HCT116 (cell line): ENCODE results near the gene NSUN2. TPM values are rescaled to one million over a fixed set of nuclear protein-coding genes. Genes with fewer than 3 reads are reported as not detected.
"Not testable (repeated sequence)": the region's sequence is repeated elsewhere in the genome, so short reads cannot be mapped to it uniquely, and the experiment has no call there.

ENCODE experiments used
- ATAC-seq: fragments of 200-7000 bp; cut with Tn5 transposase; 2 replicates; pipeline ENCODE4 v1.9.1; 2020; ENCODE audit warnings: mild to moderate bottlenecking, moderate library complexity
- BruUV-seq: library from RNA; stranded (reverse); fragments of 400-500 nt; replicated peaks from 2 replicates; lab custom pipeline; 2021; lab: Mats Ljungman, UMichigan
- CTCF ChIA-PET: fragments of 300-600 bp; sonication (Branson Sonifier 250); formaldehyde crosslinking; loops from one replicate; lab custom pipeline; 2021; ENCODE audit warnings: antibody characterized with exemption; lab: Charles Lee
- POLR2A ChIA-PET: fragments of 300-600, 350-600 bp; sonication (Branson Sonifier 250); formaldehyde crosslinking; loops from one replicate; lab custom pipeline; 2021; ENCODE audit warnings: antibody characterized with exemption; lab: Charles Lee
- RAD21 ChIA-PET, 2 experiments: fragments of 300-600 bp; sonication (Branson Sonifier 250); formaldehyde crosslinking; loops; one replicate each; lab custom pipeline; 2023; ENCODE audit warnings: low total read pairs in 2 of 2; ENCODE audit not compliant: uncharacterized antibody in 2 of 2, unreplicated experiment in 2 of 2, low non-redundant PET in 1 of 2; lab: Charles Lee
- DNase-seq: peaks from one replicate; pipeline ENCODE4 v3.0.0-alpha.2; 2010; ENCODE audit warnings: low read depth, low spot score
- H2AFZ ChIP-seq: fragments of 200-600 bp; shearing (Covaris generic), sonication (generic); 2 replicates; pipeline ENCODE4 v1.6.1; 2017; ENCODE audit warnings: low read depth, mixed run types, mixed read lengths, antibody characterized with exemption, low read length; ENCODE audit not compliant: poor library complexity, severe bottlenecking
- H3K27ac ChIP-seq: 2 replicates; pipeline ENCODE4 v1.5.1; 2012; ENCODE audit warnings: low read depth, low read length
- H3K27me3 ChIP-seq: fragments of 200-600 bp; sonication (generic); 2 replicates; pipeline ENCODE4 v1.6.1; 2016; ENCODE audit warnings: mixed run types, low read length, mixed read lengths; ENCODE audit not compliant: insufficient read depth
- H3K36me3 ChIP-seq, 2 experiments: fragments of 200-500 bp in 1 of 2; fragments of 200-600 bp in 1 of 2; sonication (Bioruptor generic) in 1 of 2; sonication (generic) in 1 of 2; 2 replicates each; pipeline versions ENCODE4 v1.5.1 to v1.6.1; 2014 to 2016; ENCODE audit warnings: low read length in 2 of 2, inconsistent platforms in 1 of 2, mixed read lengths in 1 of 2, mixed run types in 1 of 2; ENCODE audit not compliant: insufficient read depth in 2 of 2, control insufficient read depth in 1 of 2
- H3K4me1 ChIP-seq, 2 experiments: fragments of 200-600 bp in 1 of 2; sonication (generic) in 1 of 2; 2 replicates each; pipeline versions ENCODE4 v1.5.1 to v1.6.1; 2012 to 2017; ENCODE audit warnings: low read length in 2 of 2, inconsistent platforms in 1 of 2, mild to moderate bottlenecking in 1 of 2, mixed read lengths in 1 of 2, mixed run types in 1 of 2, moderate library complexity in 1 of 2; ENCODE audit not compliant: insufficient read depth in 2 of 2, control insufficient read depth in 1 of 2
- H3K4me2 ChIP-seq: fragments of 200-600 bp; sonication (generic); 2 replicates; pipeline ENCODE4 v1.6.1; 2017; ENCODE audit warnings: mixed run types, low read length, mixed read lengths
- H3K4me3 ChIP-seq, 2 experiments: fragments of 200-600 bp in 1 of 2; sonication (generic) in 1 of 2; replicated peaks in 1 of 2; 2 replicates each; pipeline ENCODE4 v1.5.1; 2011 to 2016; ENCODE audit warnings: low read length in 2 of 2, control low read depth in 1 of 2, low read depth in 1 of 2, mild to moderate bottlenecking in 1 of 2, mixed read lengths in 1 of 2, mixed run types in 1 of 2
- H3K79me2 ChIP-seq: fragments of 200-600 bp; sonication (generic); 2 replicates; pipeline ENCODE4 v1.6.1; 2017; ENCODE audit warnings: mild to moderate bottlenecking, mixed run types, low read length, moderate library complexity, mixed read lengths; ENCODE audit not compliant: insufficient read depth
- H3K9ac ChIP-seq: fragments of 200-600 bp; sonication (generic); 2 replicates; pipeline ENCODE4 v1.6.1; 2016; ENCODE audit warnings: low read length, mixed read lengths
- H3K9me2 ChIP-seq: fragments of 200-600 bp; sonication (generic), shearing (Covaris generic); 2 replicates; pipeline ENCODE4 v1.6.1; 2017; ENCODE audit warnings: mixed run types, mild to moderate bottlenecking, moderate library complexity; ENCODE audit not compliant: insufficient read depth
- H3K9me3 ChIP-seq, 2 experiments: fragments of 200-500 bp in 1 of 2; fragments of 200-600 bp in 1 of 2; sonication (Bioruptor generic) in 1 of 2; sonication (generic) in 1 of 2; 2 replicates each; pipeline ENCODE4 v1.6.1; 2014 to 2017; ENCODE audit warnings: low read length in 2 of 2, mixed read lengths in 2 of 2, inconsistent platforms in 1 of 2, low read depth in 1 of 2, mild to moderate bottlenecking in 1 of 2, mixed run types in 1 of 2, moderate library complexity in 1 of 2; ENCODE audit not compliant: control insufficient read depth in 1 of 2, insufficient read depth in 1 of 2
- H4K20me1 ChIP-seq: fragments of 200-600 bp; sonication (generic), shearing (Covaris generic); 2 replicates; pipeline ENCODE4 v1.6.1; 2017; ENCODE audit warnings: mixed run types, mild to moderate bottlenecking, moderate library complexity; ENCODE audit not compliant: insufficient read depth
- CBX3 ChIP-seq: IDR thresholded peaks from 2 replicates; pipeline ENCODE4 v1.6.1; 2012; ENCODE audit warnings: low read depth
- CTCF ChIP-seq, 3 experiments: fragments of 200-600 bp in 1 of 3; sonication (generic) in 1 of 3; IDR thresholded peaks in 2 of 3; conservative IDR thresholded peaks in 1 of 3; 2 replicates each; pipeline ENCODE4 v1.5.1; 2012 to 2017; ENCODE audit warnings: low read depth in 2 of 3, low read length in 2 of 3, antibody characterized with exemption in 1 of 3, borderline replicate concordance in 1 of 3, control low read depth in 1 of 3, mild to moderate bottlenecking in 1 of 3, mixed read lengths in 1 of 3, mixed run types in 1 of 3, moderate library complexity in 1 of 3; ENCODE audit not compliant: insufficient read depth in 1 of 3
- EGR1 ChIP-seq: IDR thresholded peaks from 2 replicates; pipeline ENCODE4 v1.6.1; 2012; ENCODE audit warnings: low read depth
- ELF1 ChIP-seq: IDR thresholded peaks from 2 replicates; pipeline ENCODE4 v1.6.1; 2012; ENCODE audit warnings: low read depth, borderline replicate concordance
- EZH2phosphoT487 ChIP-seq: fragments of 200-600 bp; IDR thresholded peaks from 2 replicates; pipeline ENCODE4 v1.6.1; 2018; ENCODE audit warnings: antibody characterized with exemption, borderline replicate concordance
- POLR2AphosphoS5 ChIP-seq: IDR thresholded peaks from 2 replicates; pipeline ENCODE4 v1.6.1; 2011; ENCODE audit warnings: mild to moderate bottlenecking, low read depth, low read length, moderate library complexity
- SIN3A ChIP-seq: IDR thresholded peaks from 2 replicates; pipeline ENCODE4 v1.6.1; 2012; ENCODE audit warnings: low read depth
- SP1 ChIP-seq: IDR thresholded peaks from 2 replicates; pipeline ENCODE4 v1.6.1; 2012; ENCODE audit warnings: low read depth
- TCF7L2 ChIP-seq: IDR thresholded peaks from 2 replicates; pipeline ENCODE4 v1.7.0; 2011; ENCODE audit warnings: borderline replicate concordance, inconsistent platforms; ENCODE audit not compliant: insufficient read depth, insufficient read length; ENCODE audit errors: extremely low read depth
- YY1 ChIP-seq: IDR thresholded peaks from 2 replicates; pipeline ENCODE4 v1.6.1; 2011; ENCODE audit warnings: low read length, low read depth, moderate library complexity, mild to moderate bottlenecking; ENCODE audit not compliant: insufficient replicate concordance; ENCODE audit errors: extremely low read depth
- ZBTB33 ChIP-seq: IDR thresholded peaks from 2 replicates; pipeline ENCODE4 v1.6.1; 2011; ENCODE audit warnings: mild to moderate bottlenecking, low read length, moderate library complexity; ENCODE audit not compliant: insufficient replicate concordance; ENCODE audit errors: extremely low read depth
- ZNF274 ChIP-seq: fragments of 200-500 bp; sonication (Bioruptor generic); IDR thresholded peaks from 2 replicates; pipeline ENCODE4 v1.6.1; 2014; ENCODE audit warnings: mild to moderate bottlenecking, low read depth, low read length, inconsistent platforms
- intact Hi-C: fragments of 100-400 bp; cut with micrococcal nuclease; formaldehyde crosslinking; loops from 2 replicates; pipeline ENCODE4 v1.10.0; 2022
- total RNA-seq: library from RNA; stranded (reverse); gene quantifications from one replicate; pipeline ENCODE4 v1.2.1, GENCODE V29; 2021; ENCODE audit not compliant: unreplicated experiment

Gene NSUN2
- total RNA-seq, 1 experiment from 2014 or later, result 101 TPM

- DNase-seq, result no peak
- TF ChIP-seq EGR1 (no peak), SP1 (no peak), POLR2AphosphoS5 (no peak), CTCF (IDR thresholded peaks at IDR 0.05 in 2 of 3, conservative IDR thresholded peaks at IDR 0.05 in 1 of 3; ENCODE audit: borderline replicate concordance in 1 of 3, insufficient read depth in 1 of 3, low read depth in 2 of 3, low read length in 2 of 3) (no peak), ZNF274 (no peak), SIN3A (no peak), EZH2phosphoT487 (no peak), YY1 (no peak), ZBTB33 (no peak), CBX3 (no peak), ELF1 (no peak), TCF7L2 (no peak)
- Histone ChIP-seq H4K20me1 (no peaks in the 10 kb centered on the region), H3K9me2 (no peaks in the 10 kb centered on the region), H3K36me3 (peaks cover 0 to 2% of the 10 kb centered on the region in 2 experiments; a peak in 1 of 4 replicates), H3K4me3 (no peak overlapping the region), H3K4me2 (no peak overlapping the region), H3K27me3 (no peaks in the 10 kb centered on the region), H3K9me3 (no peaks in the 10 kb centered on the region), H2AFZ (no peak overlapping the region), H3K27ac (no peak overlapping the region), H3K9ac (no peak overlapping the region), H3K4me1 (no peaks in the 10 kb centered on the region), H3K79me2 (peaks cover 26% of the 10 kb centered on the region)
- ChIA-PET POLR2A (no interaction called here), RAD21 (no interaction called here), CTCF (no interaction called here)
- intact Hi-C loops, result no loop called here
- no peak for ATAC-seq
- no TSS peak for BruUV-seq
Measured at GRCh38 chr5:6649186-6649585, 16.3 kb upstream of the NSUN2 start.

GRCh38 chr5:6645571-6646362 lies 12.9 kb upstream of the NSUN2 start:
- H4K20me1 ChIP-seq, DNase-seq, RAD21 ChIA-PET, H3K9ac ChIP-seq, H3K4me2 ChIP-seq, CTCF ChIA-PET, H3K27me3 ChIP-seq, BruUV-seq, H2AFZ ChIP-seq, H3K36me3 ChIP-seq, H3K9me3 ChIP-seq, H3K4me1 ChIP-seq, H3K9me2 ChIP-seq, POLR2A ChIA-PET, ATAC-seq, H3K27ac ChIP-seq, intact Hi-C loops, H3K4me3 ChIP-seq: not testable (repeated sequence)
- peaks cover 31% of the 10 kb centered on the region; the same call in 1 of the 2 replicates for H3K79me2 ChIP-seq
